Activated naive CD4-positive, alpha-beta T cell treated with anti-CD3 and anti-CD28 coated beads, Interleukin-2, amount 50 U/mL, for 72 hours (primary cell): ENCODE results near the gene POLE4. TPM values are rescaled to one million over a fixed set of nuclear protein-coding genes. Genes with fewer than 3 reads are reported as not detected.

Source experiments
- ATAC-seq, 2 donors: fragments of 150-1000 bp; cut with Tn5 transposase; 2 replicates each; pipeline ENCODE4 v1.10.0; 2021; ENCODE audit warnings: mild to moderate bottlenecking in 2 of 2, moderate library complexity in 2 of 2
- DNase-seq, 2 donors: peaks; one replicate each; pipeline ENCODE4 v3.0.0; 2021 to 2022; ENCODE audit warnings: low spot score in 2 of 2
- H3K27ac Mint-ChIP-seq, 2 donors: one replicate each; pipeline ENCODE4 v1.8.0; 2022; ENCODE audit warnings: mild to moderate bottlenecking in 2 of 2, mixed read lengths in 2 of 2
- H3K36me3 Mint-ChIP-seq, 2 donors: one replicate each; pipeline ENCODE4 v1.8.0; 2022; ENCODE audit warnings: mixed read lengths in 2 of 2
- H3K9me3 Mint-ChIP-seq, 2 donors: one replicate each; pipeline ENCODE4 v1.8.0; 2022; ENCODE audit warnings: mixed read lengths in 2 of 2
- total RNA-seq, 2 donors: library from RNA; stranded (reverse); gene quantifications; one replicate each; pipeline ENCODE4 v1.2.3, GENCODE V29; 2022

Gene POLE4
- total RNA-seq, 2 donors from 2014 or later, result 47.0 to 51.8 TPM

GRCh38 chr2:74935975-74936391 lies 22.5 kb upstream of the POLE4 start:
- Mint-ChIP-seq H3K27ac (no peak overlapping the region), H3K36me3 (peaks cover 6 to 7% of the 10 kb centered on the region in 2 donors), H3K9me3 (no peaks in the 10 kb centered on the region)
- ATAC-seq (no peak), DNase-seq (no peak)

DNA sequence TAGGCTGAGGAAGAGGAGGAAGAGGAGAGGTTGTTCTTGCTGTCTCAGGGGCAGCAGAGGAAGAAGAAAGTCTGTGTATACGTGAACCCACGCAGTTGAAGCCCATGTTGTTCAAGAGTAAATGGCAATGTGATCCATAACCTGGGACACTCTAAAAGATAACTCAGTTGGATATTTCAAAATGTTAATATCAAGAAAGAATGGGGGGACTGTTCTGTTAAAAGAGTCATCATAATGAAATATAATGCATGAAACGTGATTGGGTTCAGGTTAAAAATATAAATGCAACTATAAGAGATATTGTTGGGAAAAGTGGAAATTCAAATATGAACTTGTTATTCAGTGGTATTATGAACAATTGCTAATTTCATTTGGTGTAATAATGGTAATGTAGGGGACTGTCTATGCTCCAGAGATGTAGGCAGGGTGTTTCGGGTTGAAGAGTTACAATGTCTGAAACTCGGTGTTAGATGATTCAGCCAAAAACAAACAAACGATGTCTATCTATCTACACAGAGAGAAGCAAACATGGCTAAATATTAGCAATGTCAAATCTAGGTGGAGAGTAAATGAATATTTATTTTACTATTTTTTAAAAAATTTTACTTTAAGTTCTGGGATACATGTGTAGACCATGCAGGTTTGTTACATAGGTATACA lies 21.1 kb upstream of the POLE4 start:
- peaks cover 5 to 7% of the 10 kb centered on the region in 2 donors for H3K36me3 Mint-ChIP-seq
- DNase-seq, result no peak
- no peaks in the 10 kb centered on the region for H3K9me3 Mint-ChIP-seq
- H3K27ac Mint-ChIP-seq, result peak overlapping the region in 1 of 2 donors; percentile 52
- ATAC-seq, result no peak

DNA sequence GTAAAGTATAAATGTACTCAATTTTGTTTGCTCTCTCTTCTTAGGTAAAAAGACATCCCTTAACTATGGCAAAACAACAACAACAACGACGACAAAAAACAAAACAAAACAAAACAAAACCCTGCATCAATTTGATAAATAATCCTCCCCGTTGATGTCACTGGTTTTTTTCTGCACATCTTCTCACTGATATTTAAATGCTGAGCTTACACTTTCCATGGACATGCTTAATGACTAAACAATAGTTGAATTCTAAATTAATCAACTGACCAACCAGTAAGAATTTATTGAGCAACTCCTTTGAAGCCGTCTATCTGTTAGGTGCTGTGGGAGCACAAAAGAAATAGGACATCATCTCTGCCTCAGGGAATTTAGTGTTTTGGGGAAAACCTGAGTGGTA lies 20.2 kb upstream of the POLE4 start:
- DNase-seq (no peak), ATAC-seq (no peak)
- peaks cover 2 to 7% of the 10 kb centered on the region in 2 donors for H3K36me3 Mint-ChIP-seq
- H3K9me3 Mint-ChIP-seq, result no peaks in the 10 kb centered on the region
- no peak overlapping the region for H3K27ac Mint-ChIP-seq

- ATAC-seq (no peak), DNase-seq (no peak)
- peaks cover 0 to 7% of the 10 kb centered on the region in 2 donors for H3K36me3 Mint-ChIP-seq
- H3K27ac Mint-ChIP-seq, result no peak overlapping the region
- no peaks in the 10 kb centered on the region for H3K9me3 Mint-ChIP-seq
These were observed 18.3 kb upstream of the POLE4 start for GRCh38 chr2:74939919-74940812.

- no peak overlapping the region for H3K27ac Mint-ChIP-seq
- no peak for ATAC-seq
- no peak for DNase-seq
- H3K9me3 Mint-ChIP-seq, result no peaks in the 10 kb centered on the region
- peaks cover 0 to 7% of the 10 kb centered on the region in 2 donors for H3K36me3 Mint-ChIP-seq
These were observed 17.2 kb upstream of the POLE4 start for GRCh38 chr2:74941284-74941683.

DNA sequence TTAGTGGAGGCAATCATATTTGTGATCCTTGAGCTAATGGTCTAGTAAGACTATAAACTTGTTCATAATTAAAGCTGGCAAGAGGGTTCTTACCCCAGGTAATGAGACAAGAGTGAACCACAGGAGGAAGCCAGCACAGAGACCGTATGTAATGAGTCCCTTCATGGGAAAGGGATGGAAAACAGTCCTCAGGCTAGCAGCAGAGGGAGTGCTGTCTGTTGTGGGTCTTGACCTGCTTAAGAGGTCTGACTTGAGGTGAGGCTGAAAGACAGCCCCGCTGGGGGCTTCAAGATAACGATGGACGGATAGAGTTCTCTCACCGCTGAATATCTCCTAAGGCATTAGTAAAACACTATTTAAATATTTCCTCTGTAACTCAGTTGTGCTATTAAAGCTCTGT lies 16.2 kb upstream of the POLE4 start:
- ATAC-seq, result no peak
- Mint-ChIP-seq H3K27ac (no peak overlapping the region), H3K36me3 (peaks cover 0 to under 1% of the 10 kb centered on the region in 2 donors), H3K9me3 (no peaks in the 10 kb centered on the region)
- no peak for DNase-seq

GRCh38 chr2:74944987-74945787 lies 13.3 kb upstream of the POLE4 start:
- DNase-seq, result no peak
- Mint-ChIP-seq H3K9me3 (peaks cover 4 to 6% of the 10 kb centered on the region in 2 donors), H3K36me3 (peaks cover 13 to 14% of the 10 kb centered on the region in 2 donors), H3K27ac (no peak overlapping the region)
- peak in 1 of 2 donors; percentile 84 for ATAC-seq

DNA sequence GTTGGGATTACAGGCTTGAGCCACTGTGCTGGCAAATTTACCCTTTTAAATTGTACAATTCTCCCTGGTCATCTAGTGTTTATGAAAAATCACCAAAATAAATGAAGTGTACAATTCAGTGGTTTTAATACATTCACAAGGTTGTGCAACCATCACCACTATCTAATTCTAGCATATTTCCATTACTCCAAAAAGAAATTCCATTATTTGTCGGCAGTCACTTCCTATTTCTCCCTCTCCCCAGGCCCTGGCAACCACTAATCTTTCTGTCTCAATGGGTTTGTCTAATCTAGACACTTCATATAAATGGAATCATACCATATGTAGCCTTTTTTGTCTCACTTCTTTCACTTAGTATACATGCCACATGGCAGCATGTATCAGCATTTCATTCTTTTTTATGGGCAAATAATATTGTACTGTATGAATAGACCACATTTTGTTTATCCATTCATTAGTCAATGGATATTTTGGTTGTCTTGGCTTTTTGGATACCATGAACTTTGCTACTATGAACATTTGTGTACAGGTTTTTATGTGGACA lies 12.6 kb upstream of the POLE4 start:
- peaks cover 7 to 9% of the 10 kb centered on the region in 2 donors for H3K9me3 Mint-ChIP-seq
- H3K36me3 Mint-ChIP-seq, result peaks cover 17% of the 10 kb centered on the region in 2 donors
- no peak overlapping the region for H3K27ac Mint-ChIP-seq
- DNase-seq (no peak), ATAC-seq (no peak)

- DNase-seq (no peak), ATAC-seq (no peak)
- Mint-ChIP-seq H3K27ac (no peak overlapping the region), H3K36me3 (peaks cover 17 to 22% of the 10 kb centered on the region in 2 donors), H3K9me3 (peaks cover 7 to 9% of the 10 kb centered on the region in 2 donors)
These were observed 10.7 kb upstream of the POLE4 start for GRCh38 chr2:74947703-74948102.

GRCh38 chr2:74948779-74949178 lies 9.7 kb upstream of the POLE4 start:
- Mint-ChIP-seq H3K36me3 (peaks cover 17 to 27% of the 10 kb centered on the region in 2 donors), H3K9me3 (peaks cover 7 to 9% of the 10 kb centered on the region in 2 donors), H3K27ac (no peak overlapping the region)
- no peak for DNase-seq
- ATAC-seq, result no peak

DNA sequence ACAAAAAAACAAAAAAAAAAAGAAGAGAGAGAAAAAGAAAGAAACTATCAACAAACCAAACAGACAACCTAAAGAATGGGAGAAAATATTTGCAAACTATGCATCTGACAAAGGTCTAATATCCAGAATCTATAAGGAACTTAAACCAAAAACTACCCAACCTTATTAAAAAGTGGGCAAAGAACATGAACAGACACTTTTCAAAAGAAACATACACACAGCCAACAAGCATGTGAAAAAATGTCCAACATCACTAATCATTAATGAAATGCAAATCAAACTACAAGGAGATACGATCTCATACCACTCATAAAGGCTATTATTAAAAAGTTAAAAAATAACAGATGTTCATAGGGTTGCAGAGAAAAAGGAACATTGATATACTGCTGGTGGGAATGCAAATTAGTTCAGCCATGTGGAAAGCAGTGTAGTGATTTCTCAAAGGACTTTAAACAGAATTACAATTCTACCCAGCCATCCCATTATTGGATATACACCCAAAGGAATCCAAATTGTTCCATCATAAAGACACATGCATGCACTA lies 7.2 kb upstream of the POLE4 start:
- Mint-ChIP-seq H3K9me3 (peaks cover 10 to 14% of the 10 kb centered on the region in 2 donors), H3K27ac (no peak overlapping the region), H3K36me3 (peaks cover 17 to 41% of the 10 kb centered on the region in 2 donors)
- no peak for ATAC-seq
- DNase-seq, result no peak

- H3K27ac Mint-ChIP-seq, result no peak overlapping the region
- ATAC-seq (no peak), DNase-seq (no peak)
- peaks cover 10 to 14% of the 10 kb centered on the region in 2 donors for H3K9me3 Mint-ChIP-seq
- H3K36me3 Mint-ChIP-seq, result peaks cover 17 to 42% of the 10 kb centered on the region in 2 donors
These were observed 5.9 kb upstream of the POLE4 start for GRCh38 chr2:74952575-74952974.

DNA sequence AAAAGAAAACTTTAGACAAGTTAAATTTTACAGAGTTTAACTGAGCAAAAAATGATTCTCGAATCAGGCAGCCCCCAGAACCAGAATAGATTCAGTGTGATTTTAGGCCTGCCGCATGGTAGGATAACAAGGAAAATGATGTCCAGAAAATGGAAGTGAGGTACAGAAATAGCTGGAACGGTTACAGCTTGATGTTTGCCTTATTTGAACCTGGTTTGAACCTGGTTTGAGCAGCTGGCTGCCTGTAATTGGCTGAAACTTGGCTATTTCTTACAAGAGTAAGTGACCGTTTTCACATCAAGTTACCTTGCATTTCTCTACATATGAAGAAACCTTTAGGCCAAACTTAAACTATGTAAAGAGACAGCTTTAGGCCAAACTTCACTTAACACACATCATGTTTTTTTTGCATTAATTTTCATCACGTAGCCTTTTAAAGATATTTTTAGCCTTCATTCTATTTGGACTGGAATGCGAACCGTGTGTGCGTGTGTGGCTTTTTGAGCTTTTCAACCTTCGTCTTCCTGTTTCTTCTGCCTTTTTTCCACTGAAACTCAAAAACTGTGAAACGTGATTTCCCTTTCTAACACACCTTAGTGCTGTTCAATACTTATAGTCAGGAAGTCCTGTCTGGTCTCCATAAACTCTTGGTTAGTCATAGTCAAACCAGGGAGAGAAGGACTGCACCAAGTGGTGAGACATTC lies 4.5 kb upstream of the POLE4 start:
- peak overlapping the region; percentile 15 to 17 for H3K27ac Mint-ChIP-seq
- DNase-seq (no peak), ATAC-seq (no peak)
- peaks cover 10 to 14% of the 10 kb centered on the region in 2 donors for H3K9me3 Mint-ChIP-seq
- H3K36me3 Mint-ChIP-seq, result peaks cover 17 to 42% of the 10 kb centered on the region in 2 donors

- DNase-seq (no peak), ATAC-seq (no peak)
- Mint-ChIP-seq H3K9me3 (peaks cover 10 to 14% of the 10 kb centered on the region in 2 donors), H3K27ac (peak overlapping the region in 1 of 2 donors; percentile 15), H3K36me3 (peaks cover 22 to 44% of the 10 kb centered on the region in 2 donors)
These were observed 4.0 kb upstream of the POLE4 start for GRCh38 chr2:74954500-74954874.

DNA sequence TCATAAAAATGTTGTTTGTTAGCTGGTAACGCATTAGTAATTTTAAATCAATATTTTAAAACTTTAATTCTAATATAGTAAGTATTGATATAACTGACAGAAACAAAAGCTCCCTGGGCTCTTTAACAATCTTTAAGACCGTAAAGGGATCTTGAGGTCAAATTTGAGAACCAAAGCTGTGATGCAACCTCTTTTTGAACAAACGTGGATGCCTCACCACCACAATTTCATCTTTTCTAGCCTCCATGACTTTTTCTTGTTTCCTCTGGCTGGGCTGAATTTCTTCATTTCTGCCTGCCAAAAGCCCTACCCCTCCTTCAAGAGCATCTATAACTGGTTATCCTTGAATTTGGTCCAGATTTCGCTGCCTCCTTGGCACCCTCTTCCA lies 563 bp upstream of the POLE4 start:
- H3K27ac Mint-ChIP-seq, result peak overlapping the region in 1 of 2 donors; percentile 95
- DNase-seq (no peak), ATAC-seq (no peak)
- H3K36me3 Mint-ChIP-seq, result peaks cover 36 to 54% of the 10 kb centered on the region in 2 donors
- peaks cover 3 to 4% of the 10 kb centered on the region in 2 donors for H3K9me3 Mint-ChIP-seq
